Ureter (tissue), 1 donor: ENCODE data around the gene LCP1. TPM values are rescaled to one million over a fixed set of nuclear protein-coding genes. Genes with fewer than 3 reads are reported as not detected.

Source experiments
- DNase-seq: peaks from one replicate; pipeline ENCODE4 v3.0.0-alpha.2; 2020; ENCODE audit warnings: low spot score
- total RNA-seq: library from RNA; stranded (reverse); gene quantifications from one replicate; pipeline ENCODE4 v1.2.4, GENCODE V29; 2023
- donor health status: DM: yes; HTN: yes; CAD: no.

Gene LCP1
- total RNA-seq, 1 donor from 2014 or later, result 44.8 TPM

DNA sequence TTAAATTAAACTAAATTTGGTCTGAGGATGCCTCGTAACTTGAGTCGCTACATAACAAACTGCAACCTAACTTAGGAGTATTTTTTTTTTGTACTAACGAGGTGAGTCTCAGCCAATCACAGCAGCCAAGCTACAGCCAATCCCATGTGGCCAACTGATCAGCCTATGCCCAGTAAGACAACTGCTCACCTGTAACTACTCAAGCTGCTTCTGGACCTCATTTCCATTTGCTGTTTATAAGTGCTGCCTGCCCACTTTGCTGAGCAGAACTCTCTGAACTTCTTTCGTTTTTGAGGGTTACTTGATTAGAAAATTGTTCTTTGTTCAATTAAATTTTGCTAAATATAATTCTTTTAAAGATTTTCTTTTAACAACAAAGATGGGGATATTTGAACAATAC, 81.0 kb downstream of the LCP1 start:
- DNase-seq, result no peak

DNA sequence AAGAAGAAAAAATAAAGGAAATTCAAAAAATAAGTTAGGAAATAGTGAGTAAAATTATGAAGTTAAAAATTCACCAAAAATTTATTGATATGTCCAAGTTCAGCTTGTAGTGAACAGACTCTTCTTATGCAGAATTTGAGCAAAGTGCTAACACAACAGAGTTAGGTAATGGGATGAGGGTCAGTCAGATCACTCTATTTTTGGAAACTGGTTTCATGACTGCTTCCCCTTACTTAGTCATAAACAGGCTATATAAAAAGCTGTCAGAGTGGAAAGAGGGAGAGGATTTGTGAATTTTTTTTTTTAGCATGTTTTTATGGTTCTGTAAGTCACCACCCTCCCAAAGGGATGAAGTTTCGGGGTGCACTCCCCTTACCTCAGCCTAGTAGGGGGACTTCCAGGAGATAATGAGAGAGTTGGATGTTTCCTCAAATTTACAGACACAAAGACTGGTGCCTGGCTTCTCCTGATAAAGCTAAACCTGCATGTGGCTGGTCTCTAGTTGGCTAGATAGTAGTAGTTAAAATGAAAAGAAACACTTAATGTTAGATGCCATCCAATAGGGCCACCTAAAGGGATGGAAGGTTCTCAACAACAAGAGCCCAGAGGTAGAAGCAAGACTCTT, 81.7 kb downstream of the LCP1 start:
- DNase-seq, result no peak

DNA sequence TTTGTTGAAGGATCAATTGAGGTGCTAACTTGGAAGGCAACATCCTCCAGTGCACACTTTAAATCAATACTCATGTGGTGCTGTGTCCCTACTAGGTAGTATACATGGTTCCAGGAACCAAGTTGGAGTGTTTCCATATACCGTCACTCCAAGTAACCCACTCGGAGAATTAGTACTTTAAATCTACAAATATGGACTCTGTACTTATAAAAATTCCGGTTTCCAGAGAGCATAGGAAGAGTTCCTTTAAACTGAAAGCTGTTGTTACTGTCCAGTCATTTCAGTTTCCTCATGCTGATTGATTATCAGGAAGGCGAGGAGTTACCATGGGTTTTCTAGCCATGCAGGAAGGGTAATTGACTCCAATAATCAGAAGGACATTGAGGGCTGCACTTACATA, 84.3 kb downstream of the LCP1 start:
- DNase-seq, result no peak

DNA sequence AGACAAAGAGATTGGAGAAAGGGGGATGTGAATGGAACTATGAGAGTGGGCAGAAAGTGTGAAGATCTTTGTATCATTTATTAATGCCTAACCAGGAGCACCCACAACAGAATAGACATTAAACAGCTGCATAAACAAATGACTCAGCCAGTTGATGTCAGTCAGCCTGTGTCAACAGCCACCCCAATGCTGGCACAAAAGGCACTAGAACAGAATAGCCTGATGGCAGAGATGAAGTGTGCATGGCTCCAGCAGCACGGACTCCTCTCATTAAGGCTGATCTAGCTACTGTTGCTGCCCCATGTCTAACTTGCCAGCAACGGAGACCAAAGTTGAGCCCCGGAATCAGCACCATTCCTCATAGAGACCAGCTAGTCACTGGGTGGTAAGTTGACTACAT, 85.0 kb downstream of the LCP1 start:
- DNase-seq, result no peak

DNA sequence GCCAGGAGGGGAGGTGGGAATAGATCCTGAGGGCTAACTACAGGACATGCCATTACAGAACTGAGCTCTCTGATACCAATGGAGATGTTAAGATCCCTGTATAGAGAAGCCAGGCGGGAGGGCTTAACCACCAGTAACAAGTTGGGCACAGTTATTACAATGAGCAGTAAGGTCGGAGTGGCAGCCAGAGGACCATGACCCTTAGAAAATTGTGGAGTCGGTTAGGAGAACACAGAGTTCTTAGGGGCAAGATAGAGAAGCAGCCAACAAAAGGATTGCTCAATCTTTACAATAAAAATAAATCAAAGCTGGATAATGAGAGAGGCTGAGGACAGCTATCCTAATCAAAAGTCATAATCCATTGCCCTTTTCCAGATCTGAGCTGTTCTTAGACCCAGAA, 87.5 kb downstream of the LCP1 start:
- no peak for DNase-seq

DNA sequence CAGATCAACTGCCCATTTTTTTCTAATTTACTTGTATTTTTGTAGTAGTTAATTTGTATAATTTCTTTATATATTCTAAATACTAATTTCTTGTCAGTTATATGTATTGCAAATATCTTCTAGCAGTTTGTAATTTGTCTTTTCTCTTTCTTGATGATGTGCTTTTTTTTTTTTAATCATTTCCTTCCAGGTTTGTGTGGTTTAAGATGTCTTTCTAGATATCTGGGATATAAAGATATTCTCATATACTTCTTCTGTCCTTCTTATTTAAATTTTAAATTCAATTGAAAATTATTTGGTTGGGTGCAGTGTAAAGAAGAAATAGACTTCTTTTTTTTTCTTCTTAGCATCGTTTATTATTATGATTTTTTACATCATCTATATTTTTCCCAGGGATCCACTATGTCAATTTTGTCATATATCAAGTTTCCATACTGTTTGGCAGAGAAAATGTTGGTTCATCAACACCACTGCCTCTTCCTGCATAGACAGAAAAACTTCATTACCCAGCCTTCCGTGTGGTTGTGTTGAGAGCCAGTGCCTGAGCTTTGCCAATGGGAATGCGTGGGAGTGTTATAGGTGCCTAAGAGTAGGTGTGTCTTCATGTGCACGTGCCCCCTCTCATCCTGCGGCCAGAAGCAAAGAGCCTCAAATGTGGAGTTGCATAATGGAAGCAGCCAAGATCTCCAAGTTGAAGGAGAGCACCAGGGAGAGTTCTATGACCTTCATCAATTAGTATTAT, 93.0 kb downstream of the LCP1 start:
- no peak for DNase-seq

DNA sequence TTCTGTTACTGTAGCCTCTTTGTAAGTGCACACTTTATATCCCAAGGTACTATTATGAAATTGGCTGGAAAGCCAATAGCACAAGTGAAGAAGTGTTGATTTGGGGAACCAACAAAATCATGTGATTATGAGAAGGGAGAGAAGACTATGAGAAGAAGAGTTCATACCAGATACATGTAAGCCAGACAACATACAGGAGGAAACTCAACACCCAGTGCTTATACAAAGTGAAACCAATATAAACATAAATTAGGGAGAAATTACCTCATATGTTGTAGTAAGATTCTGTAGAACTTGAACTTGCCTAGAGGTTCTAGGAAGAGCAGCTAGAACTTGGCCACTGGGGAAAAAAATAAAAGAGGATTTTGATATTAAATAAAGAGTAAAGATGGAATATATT, 94.5 kb downstream of the LCP1 start:
- DNase-seq, result no peak

DNA sequence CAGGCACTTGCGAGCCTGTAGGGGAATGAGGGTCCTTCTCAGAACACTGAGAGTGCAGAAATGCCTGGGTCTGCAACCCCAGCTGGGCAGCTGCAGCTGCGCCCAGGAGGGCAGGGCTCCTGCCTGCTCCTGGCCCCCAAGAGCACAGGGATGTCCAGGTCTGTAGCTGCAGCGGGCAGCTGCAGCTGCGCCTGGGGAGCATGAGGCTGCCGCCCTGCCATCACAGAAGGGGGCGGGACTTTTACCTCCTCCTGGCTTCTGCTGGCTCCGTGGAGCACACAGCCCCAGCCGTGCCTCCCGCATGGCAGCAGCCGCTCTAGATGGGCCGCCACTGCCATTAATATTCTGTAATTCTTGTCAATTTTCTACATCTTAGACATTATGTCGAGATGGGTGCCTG, 95.0 kb downstream of the LCP1 start:
- DNase-seq, result no peak

DNA sequence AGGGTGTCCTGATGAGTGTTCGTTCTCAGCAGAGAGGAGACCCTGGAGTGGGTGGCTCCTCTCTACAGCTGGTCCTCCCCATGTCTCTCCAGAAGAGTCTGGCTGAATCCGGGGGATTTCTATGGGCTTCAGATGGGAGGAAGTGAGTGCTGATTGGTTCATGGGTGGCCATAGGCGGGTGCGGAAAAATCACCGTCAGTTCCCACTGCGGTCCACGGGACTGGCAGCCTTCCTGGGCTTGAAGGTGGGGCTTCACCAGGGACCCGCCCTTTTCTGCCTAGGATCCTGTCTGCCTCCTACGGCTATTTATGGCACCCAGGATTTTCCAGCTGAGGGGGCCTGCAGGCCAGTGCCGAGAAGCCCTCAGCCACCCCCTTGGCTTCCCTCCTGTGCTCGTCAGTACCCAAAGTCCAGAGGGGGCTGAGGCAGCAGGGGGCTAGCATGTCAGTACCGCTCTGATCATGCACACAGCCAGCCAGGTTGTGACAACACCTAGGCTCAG, 95.5 kb downstream of the LCP1 start:
- DNase-seq, result no peak

DNA sequence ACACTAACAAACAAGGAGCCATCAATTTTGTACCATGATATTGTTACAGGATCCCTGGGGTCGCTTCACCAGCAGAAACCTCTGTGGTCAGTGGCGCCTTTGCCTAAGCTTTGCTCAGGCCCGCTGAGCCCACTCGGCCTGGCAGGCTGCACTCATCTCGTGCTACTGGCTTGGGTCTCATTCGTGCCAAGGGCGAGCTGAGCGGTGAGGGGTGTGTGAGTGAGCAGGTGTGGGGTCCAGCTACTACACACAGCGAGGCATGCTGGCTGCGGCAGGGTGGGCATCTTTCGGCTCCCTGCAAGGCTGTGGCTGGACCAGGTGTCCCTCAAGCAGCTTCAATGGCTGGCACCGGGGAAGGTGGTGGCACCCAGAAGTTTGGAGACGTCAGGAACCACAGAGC, 96.2 kb downstream of the LCP1 start:
- DNase-seq, result no peak

DNA sequence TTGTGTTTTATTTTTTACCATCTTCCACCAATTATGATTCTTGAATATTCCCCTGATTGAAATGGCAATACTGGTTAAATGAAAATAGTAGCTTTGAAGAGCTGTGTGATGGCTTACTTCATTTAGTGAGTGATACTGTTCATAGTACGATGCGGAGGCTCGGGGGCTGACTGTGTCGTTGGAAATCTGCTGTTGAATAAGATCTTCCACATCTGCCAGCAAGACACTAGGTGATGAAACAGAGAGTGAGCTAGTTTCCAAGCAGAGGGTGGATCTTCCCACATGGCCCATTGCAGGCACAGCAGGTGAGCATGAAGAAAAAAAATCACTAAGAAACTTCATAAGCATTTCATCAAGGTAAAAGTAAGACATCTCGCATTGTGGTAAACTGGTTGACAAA, 99.7 kb downstream of the LCP1 start:
- DNase-seq, result no peak

DNA sequence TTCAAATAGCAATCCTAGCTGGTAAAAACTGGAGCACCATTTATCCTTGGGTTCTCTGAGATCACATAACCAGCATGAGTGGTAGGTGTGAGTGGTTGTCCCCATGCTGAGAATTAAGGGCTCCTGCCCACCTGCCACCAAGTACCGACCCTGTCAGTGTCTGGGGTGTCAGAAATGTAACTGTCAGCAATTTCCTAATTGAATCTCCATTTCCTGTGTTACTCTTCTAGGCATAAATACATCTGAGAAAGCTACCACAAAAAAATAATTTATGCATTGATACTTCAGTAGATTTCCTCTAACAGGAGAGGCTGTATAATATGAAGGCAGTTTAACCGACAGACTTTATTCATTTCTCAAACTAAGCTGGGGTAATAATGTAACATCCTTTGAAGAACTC, 102.2 kb downstream of the LCP1 start:
- DNase-seq, result no peak

DNA sequence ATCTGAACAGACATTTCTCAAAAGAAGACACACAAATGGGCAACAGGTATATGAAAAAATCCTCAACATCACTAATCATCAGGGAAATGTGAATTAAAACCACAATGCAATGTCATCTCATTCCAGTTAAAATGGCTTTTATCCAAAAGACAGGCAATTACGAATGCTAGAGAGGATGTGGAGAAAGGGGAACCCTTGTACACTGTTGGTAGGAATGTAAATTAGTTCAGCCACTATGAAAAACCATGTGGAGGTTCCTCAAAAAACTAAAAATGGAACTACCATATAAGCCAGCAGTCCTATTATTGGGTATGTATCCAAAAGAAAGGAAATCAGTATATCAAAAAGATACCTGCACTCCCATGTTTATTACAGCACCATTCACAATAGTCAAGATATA, 104.7 kb downstream of the LCP1 start:
- DNase-seq, result no peak

DNA sequence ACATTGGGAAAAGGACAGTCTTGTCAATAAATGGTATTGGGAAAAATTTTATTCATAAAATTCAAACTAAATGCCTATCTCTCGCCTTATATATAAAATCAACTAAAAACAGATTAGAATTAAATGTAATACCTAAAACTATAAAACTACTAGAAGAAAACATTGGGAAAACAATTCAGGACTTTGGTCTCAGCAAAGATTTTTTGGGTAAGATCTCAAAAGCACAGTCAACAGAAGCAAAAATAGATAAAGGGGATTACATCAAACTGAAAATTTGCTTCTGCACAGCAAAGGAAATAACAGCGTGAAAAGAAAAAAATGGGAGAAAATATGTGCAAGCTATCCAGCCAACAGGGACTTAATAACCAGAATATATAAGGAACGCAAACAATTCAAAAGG, 105.2 kb downstream of the LCP1 start:
- no peak for DNase-seq

Other genes starting within 250 kb of the LCP1 start
- 53.4 TPM for gene ZC3H13, start 129.4 kb downstream of the LCP1 start, total RNA-seq
- gene CPB2, start 77.1 kb downstream of the LCP1 start, total RNA-seq, result not detected
- 0.83 TPM for gene LRRC63, start 29.8 kb upstream of the LCP1 start, total RNA-seq
- gene RUBCNL, start 205.1 kb upstream of the LCP1 start, total RNA-seq, result 4.2 TPM